Body of pancreas (tissue), 4 donors: ENCODE data around the gene PPL.

Experiments
- POLR2A ChIP-seq, 3 donors: fragments of 450-650 bp; IDR thresholded peaks; one replicate each; pipeline ENCODE4 v1.6.1; 2016; ENCODE audit warnings: antibody characterized with exemption in 3 of 3, mild to moderate bottlenecking in 2 of 3
- TF ChIP-seq, protein P1 (sequence below), 7 experiments: fragments of 450-650 bp in 4 of 7; fragments of 200-600 bp in 3 of 7; sonication (generic) in 3 of 7; IDR thresholded peaks; one replicate each; pipeline ENCODE4 v1.5.1; 2016 to 2019; ENCODE audit warnings: antibody characterized with exemption in 7 of 7

DNA sequence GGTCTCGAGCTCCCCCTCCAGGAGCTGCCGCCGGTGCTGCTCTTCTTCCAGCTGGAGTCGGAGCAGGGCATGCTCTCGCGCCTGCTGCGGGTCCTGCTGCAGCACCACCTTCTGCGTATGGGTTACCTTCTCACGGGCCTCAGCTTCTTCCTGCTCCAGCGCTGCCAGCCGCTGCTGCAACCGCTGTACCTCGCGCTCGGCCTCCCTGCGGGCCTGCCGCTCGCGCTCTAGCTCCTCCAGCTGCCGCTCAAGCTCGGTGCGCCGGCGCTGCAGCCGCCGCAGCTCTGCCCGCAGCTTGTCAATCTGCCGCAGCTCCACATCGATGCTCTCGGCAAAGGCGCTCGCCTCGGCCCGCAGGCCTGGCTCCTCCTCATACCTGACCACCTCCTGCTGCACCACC lies 52.7 kb downstream of the PPL start:
- TF ChIP-seq, protein P1, sequence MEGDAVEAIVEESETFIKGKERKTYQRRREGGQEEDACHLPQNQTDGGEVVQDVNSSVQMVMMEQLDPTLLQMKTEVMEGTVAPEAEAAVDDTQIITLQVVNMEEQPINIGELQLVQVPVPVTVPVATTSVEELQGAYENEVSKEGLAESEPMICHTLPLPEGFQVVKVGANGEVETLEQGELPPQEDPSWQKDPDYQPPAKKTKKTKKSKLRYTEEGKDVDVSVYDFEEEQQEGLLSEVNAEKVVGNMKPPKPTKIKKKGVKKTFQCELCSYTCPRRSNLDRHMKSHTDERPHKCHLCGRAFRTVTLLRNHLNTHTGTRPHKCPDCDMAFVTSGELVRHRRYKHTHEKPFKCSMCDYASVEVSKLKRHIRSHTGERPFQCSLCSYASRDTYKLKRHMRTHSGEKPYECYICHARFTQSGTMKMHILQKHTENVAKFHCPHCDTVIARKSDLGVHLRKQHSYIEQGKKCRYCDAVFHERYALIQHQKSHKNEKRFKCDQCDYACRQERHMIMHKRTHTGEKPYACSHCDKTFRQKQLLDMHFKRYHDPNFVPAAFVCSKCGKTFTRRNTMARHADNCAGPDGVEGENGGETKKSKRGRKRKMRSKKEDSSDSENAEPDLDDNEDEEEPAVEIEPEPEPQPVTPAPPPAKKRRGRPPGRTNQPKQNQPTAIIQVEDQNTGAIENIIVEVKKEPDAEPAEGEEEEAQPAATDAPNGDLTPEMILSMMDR (IDR thresholded peaks at IDR 0.05): no peak
- TF ChIP-seq POLR2A (IDR thresholded peaks at IDR 0.05): no peak
